ENCODE results near the gene NEMP1. TPM values are rescaled to one million over a fixed set of nuclear protein-coding genes. Genes with fewer than 3 reads are reported as not detected.

Gene NEMP1
- polyA plus RNA-seq, 1 donor (not counting 4 experiments of a cell fraction or from before 2014, with no cell fraction given): 18.6 TPM

DNA sequence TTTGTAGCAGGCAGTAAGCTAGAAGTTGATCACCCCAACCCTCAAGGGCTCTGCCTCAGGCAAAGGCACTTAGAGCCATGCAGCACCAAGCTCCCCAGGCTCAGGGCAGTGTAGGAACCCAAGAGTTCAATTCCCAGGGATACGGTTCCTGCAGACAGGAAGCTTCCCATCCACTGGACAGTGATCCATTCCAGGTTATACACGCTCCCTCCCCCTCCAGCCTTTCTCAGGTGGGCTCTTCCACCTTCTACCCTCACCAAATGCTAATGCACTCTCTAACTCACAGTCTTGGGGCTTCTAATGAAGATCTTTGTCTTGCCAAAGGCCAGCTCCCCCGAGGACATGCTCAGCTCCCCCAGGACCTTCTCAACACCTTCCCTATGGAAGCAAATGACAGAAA, 41.3 kb downstream of the NEMP1 start:
- H2AFZ ChIP-seq (ENCODE audit: control insufficient read depth, low read length): no peak overlapping the region
- dilution Hi-C loops (cut with MboI; ENCODE audit: extremely low pct_ligation_motif_present, low sequenced_read_pairs): no loop called here
- DNase-seq (ENCODE audit: low read depth, low spot score): no peak
- no peaks in the 10 kb centered on the region for H4K20me1 ChIP-seq (ENCODE audit: control insufficient read depth, extremely low read depth, insufficient read depth, low read length)
- no peak overlapping the region for H3K27ac ChIP-seq (ENCODE audit: control insufficient read depth, insufficient read depth, low read length)
- H3K4me2 ChIP-seq (ENCODE audit: control insufficient read depth, extremely low read depth, insufficient read depth, low read depth, low read length): no peak overlapping the region
- H3K27me3 ChIP-seq (ENCODE audit: control insufficient read depth, extremely low read depth, insufficient read depth, low read length): peaks cover 6% of the 10 kb centered on the region
- TF ChIP-seq EZH2 (IDR thresholded peaks at IDR 0.05; ENCODE audit: low read length): no peak
- TF ChIP-seq, protein P1, sequence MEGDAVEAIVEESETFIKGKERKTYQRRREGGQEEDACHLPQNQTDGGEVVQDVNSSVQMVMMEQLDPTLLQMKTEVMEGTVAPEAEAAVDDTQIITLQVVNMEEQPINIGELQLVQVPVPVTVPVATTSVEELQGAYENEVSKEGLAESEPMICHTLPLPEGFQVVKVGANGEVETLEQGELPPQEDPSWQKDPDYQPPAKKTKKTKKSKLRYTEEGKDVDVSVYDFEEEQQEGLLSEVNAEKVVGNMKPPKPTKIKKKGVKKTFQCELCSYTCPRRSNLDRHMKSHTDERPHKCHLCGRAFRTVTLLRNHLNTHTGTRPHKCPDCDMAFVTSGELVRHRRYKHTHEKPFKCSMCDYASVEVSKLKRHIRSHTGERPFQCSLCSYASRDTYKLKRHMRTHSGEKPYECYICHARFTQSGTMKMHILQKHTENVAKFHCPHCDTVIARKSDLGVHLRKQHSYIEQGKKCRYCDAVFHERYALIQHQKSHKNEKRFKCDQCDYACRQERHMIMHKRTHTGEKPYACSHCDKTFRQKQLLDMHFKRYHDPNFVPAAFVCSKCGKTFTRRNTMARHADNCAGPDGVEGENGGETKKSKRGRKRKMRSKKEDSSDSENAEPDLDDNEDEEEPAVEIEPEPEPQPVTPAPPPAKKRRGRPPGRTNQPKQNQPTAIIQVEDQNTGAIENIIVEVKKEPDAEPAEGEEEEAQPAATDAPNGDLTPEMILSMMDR (optimal IDR thresholded peaks at IDR 0.05 in 1 of 3, IDR thresholded peaks at IDR 0.05 in 1 of 3, conservative IDR thresholded peaks at IDR 0.05 in 1 of 3; ENCODE audit: extremely low read depth in 1 of 3, insufficient read depth in 2 of 3, low read length in 3 of 3): no peak
- no peaks in the 10 kb centered on the region for H3K9me3 ChIP-seq (ENCODE audit: control insufficient read depth, low read depth, low read length)
- no peak for FAIRE-seq
- no peak overlapping the region for H3K9ac ChIP-seq (ENCODE audit: control insufficient read depth, extremely low read depth, insufficient read depth, low read length)
- peaks cover 12% of the 10 kb centered on the region for H3K4me1 ChIP-seq (ENCODE audit: control insufficient read depth, extremely low read depth, insufficient read depth, low read length)
- no peak overlapping the region for H3K4me3 ChIP-seq (ENCODE audit: control insufficient read depth in 2 of 3, extremely low read depth in 1 of 3, insufficient read depth in 2 of 3, low read depth in 1 of 3, low read length in 3 of 3)
- H3K9me1 ChIP-seq (ENCODE audit: control insufficient read depth, extremely low read depth, insufficient read depth, low read length): no peaks in the 10 kb centered on the region
- no peaks in the 10 kb centered on the region for H3K36me3 ChIP-seq (ENCODE audit: control insufficient read depth in 2 of 2, extremely low read depth in 1 of 2, insufficient read depth in 2 of 2, low read length in 2 of 2)
- H3K79me2 ChIP-seq (ENCODE audit: control insufficient read depth, insufficient read depth, low read length): no peaks in the 10 kb centered on the region

DNA sequence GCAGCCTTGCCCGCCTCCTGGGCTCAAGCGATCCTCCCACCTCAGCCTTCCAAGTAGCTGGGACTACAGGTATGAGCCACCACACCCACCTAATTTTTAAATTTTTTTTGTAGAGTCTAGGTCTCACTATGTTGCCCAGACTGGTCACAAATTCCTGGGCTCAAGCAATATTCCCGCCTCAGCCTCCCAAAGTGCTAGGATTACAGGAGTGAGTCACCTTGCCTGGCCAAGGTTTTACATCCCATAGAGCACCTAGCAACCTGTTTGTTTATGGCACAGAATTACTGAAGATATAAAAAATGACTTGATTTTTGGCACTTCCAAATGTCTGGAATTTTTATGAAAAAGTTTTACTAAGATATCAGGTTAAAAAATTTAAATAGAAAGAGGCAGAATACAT, 45.2 kb downstream of the NEMP1 start:
- Histone ChIP-seq H3K4me1 (ENCODE audit: control insufficient read depth, extremely low read depth, insufficient read depth, low read length) (peaks cover 29% of the 10 kb centered on the region), H3K79me2 (ENCODE audit: control insufficient read depth, insufficient read depth, low read length) (no peaks in the 10 kb centered on the region), H3K4me2 (ENCODE audit: control insufficient read depth, extremely low read depth, insufficient read depth, low read depth, low read length) (peak overlapping the region; percentile 34), H3K9me1 (ENCODE audit: control insufficient read depth, extremely low read depth, insufficient read depth, low read length) (no peaks in the 10 kb centered on the region), H3K27me3 (ENCODE audit: control insufficient read depth, extremely low read depth, insufficient read depth, low read length) (peaks cover under 1% of the 10 kb centered on the region), H3K9ac (ENCODE audit: control insufficient read depth, extremely low read depth, insufficient read depth, low read length) (no peak overlapping the region), H3K36me3 (ENCODE audit: control insufficient read depth in 2 of 2, extremely low read depth in 1 of 2, insufficient read depth in 2 of 2, low read length in 2 of 2) (no peaks in the 10 kb centered on the region), H3K4me3 (ENCODE audit: control insufficient read depth in 2 of 3, extremely low read depth in 1 of 3, insufficient read depth in 2 of 3, low read depth in 1 of 3, low read length in 3 of 3) (no peak overlapping the region), H3K27ac (ENCODE audit: control insufficient read depth, insufficient read depth, low read length) (no peak overlapping the region), H3K9me3 (ENCODE audit: control insufficient read depth, low read depth, low read length) (no peaks in the 10 kb centered on the region), H2AFZ (ENCODE audit: control insufficient read depth, low read length) (no peak overlapping the region), H4K20me1 (ENCODE audit: control insufficient read depth, extremely low read depth, insufficient read depth, low read length) (no peaks in the 10 kb centered on the region)
- no peak for TF ChIP-seq EZH2 (IDR thresholded peaks at IDR 0.05; ENCODE audit: low read length)
- TF ChIP-seq, protein P1 (optimal IDR thresholded peaks at IDR 0.05 in 1 of 3, IDR thresholded peaks at IDR 0.05 in 1 of 3, conservative IDR thresholded peaks at IDR 0.05 in 1 of 3; ENCODE audit: extremely low read depth in 1 of 3, insufficient read depth in 2 of 3, low read length in 3 of 3): no peak
- DNase-seq (ENCODE audit: low read depth, low spot score): peak; percentile 17
- dilution Hi-C loops (cut with MboI; ENCODE audit: extremely low pct_ligation_motif_present, low sequenced_read_pairs): no loop called here
- no peak for FAIRE-seq
